GM19043 (cell line): ENCODE data around the gene C17orf113.

Source experiments
- ATAC-seq: cut with Tn5 transposase; IDR thresholded peaks from one replicate; pipeline ENCODE4 v1.9.1; 2021; ENCODE audit warnings: low read depth; ENCODE audit not compliant: unreplicated experiment

C17orf113 gene

DNA sequence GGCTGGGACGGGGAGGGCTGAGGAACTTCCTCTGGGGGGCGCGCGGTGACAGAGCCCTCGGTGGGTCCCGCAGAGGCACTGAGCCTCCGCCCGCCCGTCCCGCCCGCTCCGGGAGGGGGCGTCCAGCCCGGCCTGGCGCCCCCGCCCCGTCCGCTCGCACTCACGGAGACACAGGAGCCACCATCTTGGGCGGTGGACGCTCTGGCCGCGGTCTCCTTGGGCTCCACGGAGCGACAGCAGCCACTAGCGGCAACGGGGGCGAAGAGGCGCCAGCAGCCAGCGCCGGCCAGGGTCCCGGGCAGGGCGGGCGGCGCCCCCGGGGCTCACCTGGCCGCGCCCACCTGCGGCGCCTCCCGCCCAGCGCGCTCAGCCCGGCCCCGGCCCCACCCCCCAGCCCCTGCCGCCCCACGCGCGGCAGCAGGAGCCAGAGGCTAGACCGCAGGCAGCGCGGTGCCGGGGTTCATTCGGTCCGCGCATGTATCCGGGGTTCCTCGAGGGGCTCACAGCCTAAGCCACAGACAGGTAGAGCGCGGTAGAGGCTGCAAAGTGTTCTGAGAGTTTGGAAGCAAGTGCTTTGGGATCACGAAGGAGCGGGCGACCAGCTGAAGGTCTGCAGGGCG, at the start of gene C17orf113:
TSS of gene C17orf113 (minus strand) at position 209 of the 620 bp plus-strand sequence. CDS start 7,225 bp downstream, outside the sequence.
- no peak for ATAC-seq

DNA sequence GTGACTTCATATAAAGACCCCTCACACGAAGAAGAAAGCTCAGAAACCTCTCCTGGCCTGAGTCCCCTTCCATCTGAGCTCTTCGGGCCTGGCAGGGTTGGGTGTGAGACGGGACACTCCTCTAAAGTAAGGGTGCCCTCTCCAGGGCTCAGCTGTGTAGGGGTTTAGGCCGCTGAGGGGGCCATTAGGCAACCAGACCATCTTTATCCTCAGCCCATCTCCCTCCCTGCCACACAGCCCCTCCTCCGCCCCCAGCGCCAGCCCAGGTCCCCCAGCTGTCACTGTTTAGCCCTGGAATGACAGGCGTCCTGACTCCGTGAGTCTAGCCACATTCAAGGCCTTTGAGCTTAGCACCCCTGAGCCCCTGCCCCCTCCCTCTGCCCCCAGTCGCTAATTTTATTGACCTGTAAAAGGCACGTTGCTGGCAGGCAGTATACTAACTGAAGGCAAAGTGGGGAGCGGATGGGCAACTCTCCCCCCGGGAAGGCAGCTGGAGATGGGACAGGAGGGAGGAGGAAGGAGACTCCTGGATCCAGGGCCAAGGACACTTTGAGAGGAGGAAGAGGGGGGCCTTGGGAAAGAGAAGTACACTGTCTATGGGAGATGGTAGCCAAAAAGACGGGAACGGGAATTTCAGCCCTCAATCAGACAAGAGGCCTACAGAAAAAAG, 48.5 kb upstream of the C17orf113 start:
- no peak for ATAC-seq

- ATAC-seq, result no peak
These were observed 47.6 kb upstream of the C17orf113 start, which contains the start of gene ZNF385C for GRCh38 chr17:42097691-42098631. TSS of gene ZNF385C (minus strand) at chr17:42098473. CDS start at chr17:42063056, 35,417 bp downstream.

- no peak for ATAC-seq
These were observed 46.1 kb upstream of the C17orf113 start for GRCh38 chr17:42096360-42097111.

DNA sequence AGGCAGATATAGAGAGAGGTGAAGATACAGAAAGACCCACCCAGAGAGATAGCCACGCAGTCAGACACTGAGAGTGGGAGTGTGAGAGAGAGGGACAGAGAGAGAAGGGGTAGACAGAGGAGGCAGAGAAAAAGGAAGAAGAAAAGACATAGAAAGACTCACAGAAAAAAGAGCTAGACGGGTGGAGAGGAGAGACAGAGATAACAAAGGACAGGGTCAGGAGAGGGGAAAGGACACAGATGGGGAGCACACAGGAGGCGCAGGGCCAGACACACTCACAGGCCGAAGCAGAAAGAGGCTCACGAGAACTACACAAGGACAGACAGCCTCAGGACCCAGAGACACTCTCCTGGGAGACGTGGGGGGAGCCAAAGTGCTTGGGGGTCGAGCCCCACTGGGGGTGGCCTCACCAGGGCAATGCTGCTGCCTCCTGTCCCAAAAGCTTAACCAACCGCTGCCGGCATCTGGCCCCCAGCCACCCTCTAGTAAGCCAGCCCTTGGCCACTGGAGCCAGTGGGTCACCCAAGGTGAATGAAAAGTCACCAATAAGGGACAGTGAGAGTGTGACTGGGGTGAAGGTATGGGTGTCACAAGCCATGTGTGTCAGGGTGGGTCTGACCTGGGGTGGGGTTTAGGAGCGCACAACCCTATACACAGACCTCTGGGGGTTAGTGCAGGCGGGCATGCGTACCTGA, 44.1 kb upstream of the C17orf113 start:
- no peak for ATAC-seq

GRCh38 chr17:42092939-42093338, 42.5 kb upstream of the C17orf113 start:
- no peak for ATAC-seq

- no peak for ATAC-seq
These were observed 40.8 kb upstream of the C17orf113 start for GRCh38 chr17:42090964-42091790.

DNA sequence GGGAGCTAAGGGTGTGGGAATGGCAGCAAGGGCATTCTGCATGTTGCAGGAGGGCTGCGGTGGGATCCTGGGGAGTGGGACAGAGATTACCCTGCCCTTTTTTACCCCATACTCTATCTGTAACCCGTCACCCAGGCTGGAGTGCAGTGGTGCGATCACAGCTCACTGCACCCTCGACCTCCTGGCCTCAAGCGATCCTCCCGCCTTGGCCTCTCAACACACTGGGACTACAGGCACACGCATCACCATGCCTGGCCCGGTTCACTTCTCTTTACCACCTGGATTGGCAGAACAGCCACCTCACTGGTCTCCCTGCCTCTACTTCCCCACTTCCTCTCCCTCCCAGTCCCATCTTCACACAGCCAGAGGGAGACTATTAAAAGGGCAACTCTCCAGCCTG, 38.3 kb upstream of the C17orf113 start:
- ATAC-seq, result no peak

- no peak for ATAC-seq
These were observed 37.6 kb upstream of the C17orf113 start for GRCh38 chr17:42087736-42088705.

- ATAC-seq, result no peak
These were observed 36.8 kb upstream of the C17orf113 start for GRCh38 chr17:42087042-42087701.

DNA sequence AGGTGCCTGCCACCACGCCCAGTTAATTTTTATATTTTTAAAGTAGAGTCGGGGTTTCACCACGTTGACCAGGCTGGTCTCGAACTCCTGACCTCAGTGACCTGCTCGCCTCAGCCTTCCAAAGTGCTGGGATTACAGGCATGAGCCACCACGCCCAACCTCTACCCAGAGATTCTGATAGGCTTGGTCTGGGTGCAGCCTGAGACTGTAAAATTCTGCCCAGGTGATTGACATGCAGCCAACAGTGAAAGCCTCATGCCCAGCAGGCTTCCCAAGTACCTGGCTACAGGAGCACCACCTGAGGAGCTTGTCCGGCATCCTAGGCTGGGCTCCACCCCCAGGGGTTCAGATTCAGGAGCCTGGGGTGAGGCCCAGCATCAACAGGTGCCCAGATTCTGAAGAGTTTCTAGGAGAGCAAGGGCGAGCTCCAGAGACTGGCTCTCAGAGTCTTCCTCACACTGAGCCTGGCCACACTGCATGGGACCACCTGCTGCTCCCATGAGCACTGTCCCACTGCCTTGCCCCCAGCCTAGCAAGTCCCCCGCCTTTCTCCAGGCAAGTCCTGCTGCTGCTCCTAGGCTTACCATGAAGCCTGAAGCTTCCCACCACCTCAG, 31.2 kb upstream of the C17orf113 start:
- ATAC-seq, result no peak

DNA sequence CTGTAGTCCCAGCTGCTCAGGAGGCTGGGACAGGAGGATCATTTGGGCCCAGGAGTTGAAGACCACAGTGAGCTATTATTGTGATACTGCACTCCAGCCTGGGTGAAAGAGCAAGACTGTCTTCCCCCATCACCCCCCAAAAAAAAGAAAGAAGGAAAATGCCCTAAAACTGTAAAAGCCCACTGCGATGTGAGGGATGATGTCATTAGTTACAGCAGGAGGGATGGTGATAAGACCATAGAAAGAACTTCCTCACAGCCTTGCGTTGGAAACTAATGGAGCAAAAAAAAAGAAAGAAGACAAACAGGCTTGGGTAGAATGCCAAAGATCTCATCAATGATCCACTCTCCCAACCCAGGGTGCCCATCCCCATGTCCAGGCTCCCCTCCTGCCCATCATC, 29.1 kb upstream of the C17orf113 start:
- no peak for ATAC-seq

GRCh38 chr17:42078396-42079043, 28.1 kb upstream of the C17orf113 start:
- no peak for ATAC-seq

DNA sequence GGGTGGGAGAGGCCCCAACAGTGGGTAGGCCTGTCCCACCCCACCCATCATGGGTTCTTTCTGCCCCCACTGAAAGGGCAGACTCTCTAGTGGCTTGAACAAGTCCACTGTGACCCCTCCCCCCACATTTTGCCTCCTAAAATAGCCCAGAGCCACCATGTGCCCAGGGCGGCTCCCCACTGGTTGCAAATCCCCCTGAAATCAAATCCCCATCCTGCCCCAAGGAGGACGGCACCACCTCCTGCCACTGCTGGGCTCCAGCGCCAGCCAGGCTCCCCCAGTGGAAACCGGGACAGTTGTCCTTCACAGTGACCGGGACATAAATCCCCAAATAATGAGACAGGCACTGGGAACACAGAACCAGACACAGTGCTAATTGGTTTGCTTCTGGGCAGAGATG, 27.4 kb upstream of the C17orf113 start:
- no peak for ATAC-seq

- ATAC-seq, result no peak
These were observed 26.6 kb upstream of the C17orf113 start for GRCh38 chr17:42076797-42077559.

- no peak for ATAC-seq
These were observed 25.4 kb upstream of the C17orf113 start for GRCh38 chr17:42075789-42076188.
